ENCODE measurements around the gene PTPRG. TPM values are rescaled to one million over a fixed set of nuclear protein-coding genes. Genes with fewer than 3 reads are reported as not detected.

PTPRG gene
- total and polyA plus RNA-seq, 2 donors (not counting 3 experiments of a cell fraction or from before 2014, with no cell fraction given): 8.9 to 39.1 TPM

DNA sequence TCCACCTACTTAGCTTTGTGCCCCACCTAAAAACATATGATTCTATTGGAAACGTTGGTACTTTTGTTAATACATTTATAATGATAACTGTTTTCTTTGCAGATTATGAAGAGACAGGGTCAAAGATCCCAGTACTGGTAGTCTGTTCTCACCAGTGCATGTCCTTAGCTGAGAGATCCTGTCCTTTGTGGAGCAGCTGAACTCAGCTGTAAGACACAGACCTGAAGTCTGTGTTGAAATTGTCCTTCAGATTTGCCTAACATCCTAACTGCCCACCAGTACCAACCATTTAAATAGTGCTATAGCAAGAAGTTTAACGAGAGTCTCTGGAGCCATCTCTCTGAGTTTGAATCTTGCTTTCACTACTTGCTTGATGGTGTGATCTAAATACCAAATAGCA, 413.3 kb downstream of the PTPRG start:
- Histone ChIP-seq H3K9ac (replicated peaks; ENCODE audit: extremely low read depth, insufficient read depth, low read length) (no peak overlapping the region), H3K9me1 (replicated peaks; ENCODE audit: control insufficient read depth, extremely low read depth, insufficient read depth, low read length) (no peaks in the 10 kb centered on the region), H4K20me1 (replicated peaks; ENCODE audit: control insufficient read depth, extremely low read depth, insufficient read depth, low read length) (no peaks in the 10 kb centered on the region), H3K4me3 (replicated peaks in 1 of 3; ENCODE audit: insufficient read depth in 1 of 3, low read depth in 1 of 3, low read length in 3 of 3) (no peak overlapping the region), H3K27ac (ENCODE audit: insufficient read depth, low read depth, low read length) (no peak overlapping the region), H3K4me2 (ENCODE audit: insufficient read depth, low read length) (no peak overlapping the region), H2AFZ (ENCODE audit: low read depth, low read length) (no peak overlapping the region), H3K27me3 (ENCODE audit: control insufficient read depth in 2 of 2, insufficient read depth in 2 of 2, low read length in 2 of 2) (no peaks in the 10 kb centered on the region), H3K4me1 (ENCODE audit: control insufficient read depth, extremely low read depth, insufficient read depth, low read length) (peaks cover 14% of the 10 kb centered on the region), H3K9me3 (replicated peaks; ENCODE audit: control insufficient read depth, insufficient read depth, low read length) (no peaks in the 10 kb centered on the region), H3K79me2 (ENCODE audit: control insufficient read depth, insufficient read depth, low read length) (no peaks in the 10 kb centered on the region), H3K36me3 (ENCODE audit: control insufficient read depth in 2 of 2, extremely low read depth in 1 of 2, insufficient read depth in 2 of 2, low read length in 2 of 2) (no peaks in the 10 kb centered on the region)
- ChIA-PET POLR2A (no interaction called here), CTCF (no interaction called here)
- TF ChIP-seq, protein P1, sequence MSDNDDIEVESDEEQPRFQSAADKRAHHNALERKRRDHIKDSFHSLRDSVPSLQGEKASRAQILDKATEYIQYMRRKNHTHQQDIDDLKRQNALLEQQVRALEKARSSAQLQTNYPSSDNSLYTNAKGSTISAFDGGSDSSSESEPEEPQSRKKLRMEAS (IDR thresholded peaks at IDR 0.05; ENCODE audit: insufficient read depth, insufficient read length): no peak
- TF ChIP-seq EZH2 (IDR thresholded peaks at IDR 0.05; ENCODE audit: borderline replicate concordance, low read depth, low read length, severe bottlenecking): no peak
- no peak for TF ChIP-seq MYC (IDR thresholded peaks at IDR 0.05; ENCODE audit: low read depth, low read length)
- FAIRE-seq (no peak), DNase-seq (ENCODE audit: low read depth, low spot score) (no peak)
- no TSS peak for BruUV-seq (replicated peaks)
- intact Hi-C loops (cut with micrococcal nuclease) (loop anchor here (5.0 kb wide), 3 partner anchors 168 to 213 kb away; no protein-coding TSS in a partner anchor), dilution Hi-C loops (cut with MboI; ENCODE audit: extremely low pct_ligation_motif_present, low sequenced_read_pairs) (no loop called here)

DNA sequence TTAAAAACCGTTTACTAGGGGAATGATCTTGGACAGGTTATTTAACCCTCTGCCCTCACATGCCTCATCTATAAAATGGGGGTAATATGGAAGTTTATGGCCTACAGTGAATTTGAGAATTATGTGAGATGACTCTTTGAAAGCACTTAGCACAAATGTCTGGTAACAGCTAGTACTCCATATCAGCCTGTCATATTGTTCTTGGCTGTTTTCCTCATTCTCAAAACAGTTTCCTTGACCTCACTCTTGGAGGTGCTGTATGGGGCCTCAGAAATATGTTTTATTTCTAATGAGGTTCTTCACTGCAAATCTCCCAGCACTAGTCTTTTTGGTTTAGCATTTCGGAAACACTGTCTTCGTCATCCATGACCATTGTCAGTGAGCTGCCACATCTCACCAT, 413.8 kb downstream of the PTPRG start:
- Histone ChIP-seq H3K4me2 (ENCODE audit: insufficient read depth, low read length) (no peak overlapping the region), H3K9ac (replicated peaks; ENCODE audit: extremely low read depth, insufficient read depth, low read length) (no peak overlapping the region), H3K4me3 (replicated peaks in 1 of 3; ENCODE audit: insufficient read depth in 1 of 3, low read depth in 1 of 3, low read length in 3 of 3) (no peak overlapping the region), H3K9me1 (replicated peaks; ENCODE audit: control insufficient read depth, extremely low read depth, insufficient read depth, low read length) (no peaks in the 10 kb centered on the region), H2AFZ (ENCODE audit: low read depth, low read length) (no peak overlapping the region), H3K4me1 (ENCODE audit: control insufficient read depth, extremely low read depth, insufficient read depth, low read length) (peaks cover 20% of the 10 kb centered on the region), H4K20me1 (replicated peaks; ENCODE audit: control insufficient read depth, extremely low read depth, insufficient read depth, low read length) (no peaks in the 10 kb centered on the region), H3K27me3 (ENCODE audit: control insufficient read depth in 2 of 2, insufficient read depth in 2 of 2, low read length in 2 of 2) (no peaks in the 10 kb centered on the region), H3K27ac (ENCODE audit: insufficient read depth, low read depth, low read length) (no peak overlapping the region), H3K79me2 (ENCODE audit: control insufficient read depth, insufficient read depth, low read length) (no peaks in the 10 kb centered on the region), H3K9me3 (replicated peaks; ENCODE audit: control insufficient read depth, insufficient read depth, low read length) (no peaks in the 10 kb centered on the region), H3K36me3 (ENCODE audit: control insufficient read depth in 2 of 2, extremely low read depth in 1 of 2, insufficient read depth in 2 of 2, low read length in 2 of 2) (no peaks in the 10 kb centered on the region)
- ChIA-PET CTCF (interaction anchor here (0.9 kb wide), 1 partner anchor 39 kb away, joined by 3 read pairs; no protein-coding TSS in a partner anchor), POLR2A (no interaction called here)
- dilution Hi-C loops (cut with MboI; ENCODE audit: extremely low pct_ligation_motif_present, low sequenced_read_pairs) (no loop called here), intact Hi-C loops (cut with micrococcal nuclease) (loop anchor here (5.0 kb wide), 3 partner anchors 167 to 212 kb away; no protein-coding TSS in a partner anchor)
- FAIRE-seq (no peak), DNase-seq (ENCODE audit: low read depth, low spot score) (no peak)
- no peak for TF ChIP-seq FOS (IDR thresholded peaks at IDR 0.05; ENCODE audit: borderline replicate concordance, insufficient read depth, low read length)
- no peak for TF ChIP-seq POLR2AphosphoS5 (IDR thresholded peaks at IDR 0.05; ENCODE audit: insufficient read depth, low read depth, low read length)
- TF ChIP-seq JUN (IDR thresholded peaks at IDR 0.05; ENCODE audit: borderline replicate concordance, insufficient read depth, insufficient read length, low read depth): no peak
- TF ChIP-seq, protein P1 (IDR thresholded peaks at IDR 0.05; ENCODE audit: insufficient read depth, insufficient read length): no peak
- TF ChIP-seq, protein P2, sequence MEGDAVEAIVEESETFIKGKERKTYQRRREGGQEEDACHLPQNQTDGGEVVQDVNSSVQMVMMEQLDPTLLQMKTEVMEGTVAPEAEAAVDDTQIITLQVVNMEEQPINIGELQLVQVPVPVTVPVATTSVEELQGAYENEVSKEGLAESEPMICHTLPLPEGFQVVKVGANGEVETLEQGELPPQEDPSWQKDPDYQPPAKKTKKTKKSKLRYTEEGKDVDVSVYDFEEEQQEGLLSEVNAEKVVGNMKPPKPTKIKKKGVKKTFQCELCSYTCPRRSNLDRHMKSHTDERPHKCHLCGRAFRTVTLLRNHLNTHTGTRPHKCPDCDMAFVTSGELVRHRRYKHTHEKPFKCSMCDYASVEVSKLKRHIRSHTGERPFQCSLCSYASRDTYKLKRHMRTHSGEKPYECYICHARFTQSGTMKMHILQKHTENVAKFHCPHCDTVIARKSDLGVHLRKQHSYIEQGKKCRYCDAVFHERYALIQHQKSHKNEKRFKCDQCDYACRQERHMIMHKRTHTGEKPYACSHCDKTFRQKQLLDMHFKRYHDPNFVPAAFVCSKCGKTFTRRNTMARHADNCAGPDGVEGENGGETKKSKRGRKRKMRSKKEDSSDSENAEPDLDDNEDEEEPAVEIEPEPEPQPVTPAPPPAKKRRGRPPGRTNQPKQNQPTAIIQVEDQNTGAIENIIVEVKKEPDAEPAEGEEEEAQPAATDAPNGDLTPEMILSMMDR (IDR thresholded peaks at IDR 0.05; ENCODE audit: extremely low read depth in 1 of 2, insufficient read depth in 1 of 2, low read depth in 1 of 2, low read length in 2 of 2): no peak
- TF ChIP-seq POLR2A (IDR thresholded peaks at IDR 0.05; ENCODE audit: low read depth, low read length): no peak
- TF ChIP-seq MYC (IDR thresholded peaks at IDR 0.05; ENCODE audit: low read depth, low read length): no peak
- no TSS peak for BruUV-seq (replicated peaks)
